GM12878 (cell line): ENCODE measurements around the gene SLC2A9.

Source experiments
- EZH2 ChIP-seq: IDR thresholded peaks from 2 replicates; pipeline ENCODE4 v1.6.1; 2012; ENCODE audit warnings: low read depth, mild to moderate bottlenecking, control low read depth, inconsistent platforms, low read length, borderline replicate concordance; ENCODE audit not compliant: control insufficient read depth
- RFX5 ChIP-seq: IDR thresholded peaks from 2 replicates; pipeline ENCODE4 v1.6.1; 2011; ENCODE audit warnings: low read depth, low read length, improper control_type of control experiment
- TF ChIP-seq, protein P1 (sequence below), 3 experiments: IDR thresholded peaks in 2 of 3; conservative IDR thresholded peaks in 1 of 3; 2 replicates each; pipeline ENCODE4 v1.5.1; 2011; ENCODE audit warnings: low read depth in 3 of 3, low read length in 3 of 3, mild to moderate bottlenecking in 3 of 3, control low read depth in 2 of 3, moderate library complexity in 2 of 3, inconsistent platforms in 1 of 3, mixed read lengths in 1 of 3; ENCODE audit not compliant: control insufficient read depth in 2 of 3, insufficient read depth in 1 of 3; ENCODE audit errors: extremely low read depth in 1 of 3

DNA sequence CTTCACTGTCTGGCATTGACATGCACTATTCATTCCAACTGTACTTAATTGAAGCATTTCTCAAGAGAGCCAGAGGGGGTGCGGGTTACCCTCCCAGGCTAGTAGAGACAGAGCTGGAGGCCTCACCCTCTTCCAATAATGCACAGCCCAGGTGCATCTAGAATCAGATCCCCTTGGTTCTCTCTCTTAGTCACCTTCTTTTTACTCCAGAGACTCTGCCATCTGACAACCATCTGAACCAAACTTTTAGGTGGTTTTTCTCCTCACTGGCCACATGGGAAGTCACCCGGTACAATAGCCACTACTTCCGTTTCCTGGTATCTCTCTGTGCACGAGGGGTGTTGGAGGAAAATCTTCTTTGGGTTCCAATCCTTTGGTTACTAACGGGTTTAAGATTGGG lies 81.3 kb downstream of the SLC2A9 start:
- TF ChIP-seq, protein P1, sequence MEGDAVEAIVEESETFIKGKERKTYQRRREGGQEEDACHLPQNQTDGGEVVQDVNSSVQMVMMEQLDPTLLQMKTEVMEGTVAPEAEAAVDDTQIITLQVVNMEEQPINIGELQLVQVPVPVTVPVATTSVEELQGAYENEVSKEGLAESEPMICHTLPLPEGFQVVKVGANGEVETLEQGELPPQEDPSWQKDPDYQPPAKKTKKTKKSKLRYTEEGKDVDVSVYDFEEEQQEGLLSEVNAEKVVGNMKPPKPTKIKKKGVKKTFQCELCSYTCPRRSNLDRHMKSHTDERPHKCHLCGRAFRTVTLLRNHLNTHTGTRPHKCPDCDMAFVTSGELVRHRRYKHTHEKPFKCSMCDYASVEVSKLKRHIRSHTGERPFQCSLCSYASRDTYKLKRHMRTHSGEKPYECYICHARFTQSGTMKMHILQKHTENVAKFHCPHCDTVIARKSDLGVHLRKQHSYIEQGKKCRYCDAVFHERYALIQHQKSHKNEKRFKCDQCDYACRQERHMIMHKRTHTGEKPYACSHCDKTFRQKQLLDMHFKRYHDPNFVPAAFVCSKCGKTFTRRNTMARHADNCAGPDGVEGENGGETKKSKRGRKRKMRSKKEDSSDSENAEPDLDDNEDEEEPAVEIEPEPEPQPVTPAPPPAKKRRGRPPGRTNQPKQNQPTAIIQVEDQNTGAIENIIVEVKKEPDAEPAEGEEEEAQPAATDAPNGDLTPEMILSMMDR (IDR thresholded peaks at IDR 0.05 in 2 of 3, conservative IDR thresholded peaks at IDR 0.05 in 1 of 3; ENCODE audit: control insufficient read depth in 2 of 3, extremely low read depth in 1 of 3, insufficient read depth in 1 of 3, low read depth in 3 of 3, low read length in 3 of 3), result no peak
- TF ChIP-seq EZH2 (no peak), RFX5 (no peak)
